GM10248 (cell line): ENCODE data around the gene MBNL3.
"Not testable (repeated sequence)": the region's sequence is repeated elsewhere in the genome, so short reads cannot be mapped to it uniquely, and the experiment has no call there.

ENCODE experiments used
- CTCF ChIA-PET: fragments of 300-600 bp; sonication (Branson Sonifier 250); formaldehyde crosslinking; extraction: SDS; loops from one replicate; lab custom pipeline; 2021; ENCODE audit warnings: antibody characterized with exemption; lab: Yijun Ruan, JAX
- POLR2A ChIA-PET: fragments of 350-650 bp; sonication (Branson Sonifier 250); formaldehyde crosslinking; extraction: SDS; loops from one replicate; lab custom pipeline; 2020; ENCODE audit warnings: antibody characterized with exemption; lab: Yijun Ruan, JAX
- DNase-seq: peaks from one replicate; pipeline ENCODE4 v3.0.0; 2012; ENCODE audit errors: extremely low spot score
- TF ChIP-seq, protein P1 (sequence below): IDR thresholded peaks from 2 replicates; pipeline ENCODE4 v1.5.1; 2012; ENCODE audit warnings: mild to moderate bottlenecking, low read depth; ENCODE audit errors: extremely low read depth, missing control alignments, control extremely low read depth

MBNL3 gene

DNA sequence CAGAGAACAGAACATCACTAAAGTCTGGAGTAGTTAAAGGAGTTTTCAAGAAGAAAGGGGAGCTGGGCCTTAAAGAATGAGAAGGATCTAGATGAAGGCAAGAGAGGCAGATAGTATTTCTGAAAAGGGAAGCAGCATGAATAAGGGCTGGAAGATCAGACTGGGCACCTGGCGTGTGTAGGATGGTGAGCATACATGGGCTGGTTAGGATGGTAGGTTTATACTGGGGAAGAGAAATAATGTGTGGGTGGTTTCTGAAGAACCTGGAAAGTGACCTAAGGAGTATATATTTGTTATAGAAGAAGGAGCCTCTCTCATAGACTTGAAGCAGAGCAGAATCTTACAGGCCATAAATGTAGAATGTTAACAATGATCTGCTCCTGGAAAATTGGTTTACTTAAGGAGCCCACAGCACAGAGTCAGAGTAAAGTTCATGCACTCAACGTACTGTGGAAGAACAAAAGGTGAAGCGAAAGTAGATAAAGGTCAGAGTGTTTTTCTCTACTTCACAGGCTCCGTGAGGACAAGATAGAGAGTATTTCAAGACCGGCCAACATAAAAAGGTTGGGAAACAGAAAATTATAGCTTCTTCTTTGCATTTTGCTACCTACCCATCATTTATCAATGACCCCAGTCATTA, 35.8 kb downstream of the MBNL3 start:
- ChIA-PET CTCF (interaction anchor here (1.2 kb wide), 1 partner anchor 12 kb away, joined by 3 read pairs; no protein-coding TSS in a partner anchor), POLR2A (no interaction called here)
- no peak for DNase-seq
- TF ChIP-seq, protein P1, sequence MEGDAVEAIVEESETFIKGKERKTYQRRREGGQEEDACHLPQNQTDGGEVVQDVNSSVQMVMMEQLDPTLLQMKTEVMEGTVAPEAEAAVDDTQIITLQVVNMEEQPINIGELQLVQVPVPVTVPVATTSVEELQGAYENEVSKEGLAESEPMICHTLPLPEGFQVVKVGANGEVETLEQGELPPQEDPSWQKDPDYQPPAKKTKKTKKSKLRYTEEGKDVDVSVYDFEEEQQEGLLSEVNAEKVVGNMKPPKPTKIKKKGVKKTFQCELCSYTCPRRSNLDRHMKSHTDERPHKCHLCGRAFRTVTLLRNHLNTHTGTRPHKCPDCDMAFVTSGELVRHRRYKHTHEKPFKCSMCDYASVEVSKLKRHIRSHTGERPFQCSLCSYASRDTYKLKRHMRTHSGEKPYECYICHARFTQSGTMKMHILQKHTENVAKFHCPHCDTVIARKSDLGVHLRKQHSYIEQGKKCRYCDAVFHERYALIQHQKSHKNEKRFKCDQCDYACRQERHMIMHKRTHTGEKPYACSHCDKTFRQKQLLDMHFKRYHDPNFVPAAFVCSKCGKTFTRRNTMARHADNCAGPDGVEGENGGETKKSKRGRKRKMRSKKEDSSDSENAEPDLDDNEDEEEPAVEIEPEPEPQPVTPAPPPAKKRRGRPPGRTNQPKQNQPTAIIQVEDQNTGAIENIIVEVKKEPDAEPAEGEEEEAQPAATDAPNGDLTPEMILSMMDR, result no peak

DNA sequence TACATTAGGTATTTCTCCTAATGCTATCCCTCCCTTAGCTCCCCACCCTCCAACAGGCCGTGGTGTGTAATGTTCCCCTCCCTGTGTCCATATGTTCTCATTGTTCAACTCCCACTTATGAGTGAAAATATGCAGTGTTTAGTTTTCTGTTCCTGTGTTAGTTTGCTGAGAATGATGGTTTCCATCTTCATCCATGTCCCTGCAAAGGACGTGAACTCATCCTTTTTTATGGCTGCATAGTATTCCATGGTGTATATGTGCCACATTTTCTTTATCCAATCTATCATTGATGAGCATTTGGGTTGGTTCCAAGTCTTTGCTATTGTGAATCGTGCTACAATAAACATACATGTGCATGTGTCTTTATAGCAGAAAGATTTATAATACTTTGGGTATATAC, 42.9 kb downstream of the MBNL3 start:
- POLR2A ChIA-PET, CTCF ChIA-PET, DNase-seq: not testable (repeated sequence)

DNA sequence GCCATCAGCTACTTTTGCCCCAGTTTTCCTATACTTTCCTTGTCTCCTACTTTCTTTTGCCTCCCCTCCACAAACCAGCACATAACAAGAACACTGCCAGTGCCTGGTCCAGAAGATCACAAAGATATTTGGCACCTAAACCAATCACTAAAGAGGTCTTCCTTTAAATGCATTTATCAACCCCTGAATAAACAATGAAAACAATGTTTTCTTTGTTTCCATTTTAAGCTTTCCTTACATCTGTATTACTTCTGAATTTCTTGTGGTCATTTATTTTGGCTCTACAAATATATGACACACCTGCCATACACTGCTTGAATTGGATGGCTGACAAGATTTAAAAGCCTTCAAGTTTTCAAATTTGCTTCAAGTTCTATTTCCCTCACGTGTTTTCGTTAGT, 43.9 kb downstream of the MBNL3 start:
- TF ChIP-seq, protein P1, result no peak
- CTCF ChIA-PET, result no interaction called here
- no peak for DNase-seq

DNA sequence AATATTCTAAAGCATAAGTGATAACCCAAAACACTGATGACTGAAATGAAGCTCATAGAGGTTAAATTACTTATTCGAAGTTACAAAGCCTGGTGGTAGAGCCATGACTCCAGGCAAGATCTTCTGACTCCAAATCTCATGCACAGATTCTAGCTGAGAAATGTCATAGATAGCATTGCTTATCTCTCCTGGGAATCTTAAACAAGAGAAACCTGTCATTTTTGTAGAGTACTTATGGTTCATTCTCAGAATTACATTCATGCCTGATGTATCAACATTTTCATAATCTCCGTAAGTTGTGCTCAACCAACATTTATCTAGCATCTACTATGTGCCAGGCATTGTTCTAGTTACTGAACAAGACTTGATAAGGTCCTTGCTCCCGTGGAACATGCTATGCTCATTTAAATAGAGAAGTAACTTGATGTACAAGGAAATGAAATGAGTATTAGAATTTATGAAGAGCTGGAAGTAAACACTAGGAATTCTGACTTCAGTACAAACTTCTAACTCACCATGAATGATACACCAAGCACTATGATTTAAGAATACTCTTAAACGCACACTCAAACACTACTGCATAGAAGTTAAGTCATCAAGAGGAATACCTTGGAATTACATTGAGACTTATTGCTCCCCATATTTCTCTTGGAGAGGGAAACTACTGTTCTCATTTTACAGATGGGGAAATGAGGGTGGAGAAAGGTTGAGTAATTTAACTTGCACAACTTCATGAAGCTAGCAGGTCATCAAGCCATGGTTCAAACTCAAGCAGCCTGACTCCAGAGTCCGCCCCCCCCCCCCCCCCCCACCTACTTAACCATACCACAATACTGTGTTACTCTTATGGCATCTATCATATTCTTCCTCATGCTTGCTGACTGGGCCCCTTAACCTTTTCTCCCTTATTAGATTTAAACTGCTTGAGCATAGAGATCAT, 45.4 kb downstream of the MBNL3 start:
- DNase-seq, result no peak
- CTCF ChIA-PET, result interaction anchor here (0.8 to 0.9 kb wide), 2 partner anchors 37 to 47 kb away, joined by 3 read pairs; no protein-coding TSS in a partner anchor
- POLR2A ChIA-PET, result interaction anchor here (0.7 kb wide), 1 partner anchor 11 kb away, joined by 3 read pairs; no protein-coding TSS in a partner anchor
- TF ChIP-seq, protein P1, result no peak

More for the DNA sequence above, 43.9 kb downstream of the MBNL3 start:
- POLR2A ChIA-PET, result no interaction called here

DNA sequence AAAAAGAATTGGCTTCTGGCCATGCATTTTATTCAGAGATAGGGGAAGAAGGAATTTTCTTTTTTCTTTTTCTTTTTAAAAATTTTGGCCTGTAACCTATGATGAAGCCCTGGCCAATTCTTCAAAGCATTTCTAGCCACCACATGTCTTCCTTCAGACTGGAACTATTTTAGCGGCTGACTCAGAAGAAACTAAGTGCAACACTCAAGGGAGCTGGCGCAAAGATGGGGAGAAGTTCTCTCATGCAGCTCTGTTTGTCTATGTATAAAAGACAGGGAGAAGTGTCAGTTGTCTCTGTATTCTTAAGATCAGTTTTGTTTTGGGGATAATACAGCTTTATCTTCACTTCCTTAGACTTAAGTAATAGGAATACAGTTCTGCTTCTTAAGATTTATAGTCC, 46.1 kb downstream of the MBNL3 start:
- ChIA-PET CTCF (interaction anchor here (0.8 to 0.9 kb wide), 2 partner anchors 38 to 48 kb away, joined by 3 read pairs; no protein-coding TSS in a partner anchor), POLR2A (no interaction called here)
- TF ChIP-seq, protein P1, result no peak
- no peak for DNase-seq

DNA sequence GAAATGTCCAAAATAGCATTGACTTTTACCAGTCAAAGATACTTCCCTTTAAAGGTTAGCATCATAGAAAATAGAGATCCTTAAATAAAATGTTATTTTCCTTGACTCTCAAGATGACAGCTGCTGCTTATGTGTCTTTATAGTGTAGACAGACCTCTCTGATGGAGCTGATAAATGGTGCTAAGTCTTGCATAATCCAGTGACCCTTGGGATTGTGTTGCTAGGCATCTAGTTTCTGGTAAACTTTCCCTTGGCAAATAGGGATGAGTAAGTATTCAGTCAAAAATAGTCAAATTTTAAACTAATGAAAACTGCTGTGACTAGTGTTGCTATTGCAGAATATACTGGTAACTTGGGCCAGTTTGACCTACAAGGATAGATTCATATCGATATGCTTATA, 53.6 kb downstream of the MBNL3 start:
- POLR2A ChIA-PET, result no interaction called here

More for the DNA sequence above, 53.6 kb downstream of the MBNL3 start:
- TF ChIP-seq, protein P1, result no peak
- no peak for DNase-seq
- CTCF ChIA-PET, result no interaction called here
